ENCODE results near the gene MYO9A.
A peak's percentile ranks its signal among the peaks of the same experiment; 100 is the strongest.

Gene MYO9A

GRCh38 chr15:71800835-71801745, 316.9 kb downstream of the MYO9A start (continued):
- peak; percentile 71; the same call in 1 of the 2 replicates for TF ChIP-seq ZNF600 (tag by site-specific recombination; IDR thresholded peaks at IDR 0.05)

GRCh38 chr15:71800190-71800589, 317.8 kb downstream of the MYO9A start:
- ChIA-PET CTCF (interaction anchor here (0.6 to 9.3 kb wide), 16 partner anchors 8 to 372 kb away, joined by 3 to 140 read pairs (median 6); no protein-coding TSS in a partner anchor), POLR2A (interaction anchor here (0.7 kb wide), 2 partner anchors 18 to 340 kb away, joined by 3 to 8 read pairs; no protein-coding TSS in a partner anchor)
- Histone ChIP-seq H3K36me3 (ENCODE audit: control insufficient read depth in 2 of 2, insufficient read depth in 1 of 2, low read length in 2 of 2) (no peaks in the 10 kb centered on the region; a peak in 1 of 3 replicates), H3K27ac (ENCODE audit: extremely low read depth, low read depth, low read length) (no peak overlapping the region), H3K9me3 (ENCODE audit: control insufficient read depth, insufficient read depth, low read depth, low read length) (no peaks in the 10 kb centered on the region), H3K4me3 (ENCODE audit: low read depth, low read length) (no peak overlapping the region), H3K4me1 (ENCODE audit: control insufficient read depth, insufficient read depth, low read length) (peaks cover 5% of the 10 kb centered on the region)
- TF ChIP-seq AEBP2 (tag by site-specific recombination; IDR thresholded peaks at IDR 0.05; ENCODE audit: borderline replicate concordance) (no peak), ZNF76 (tag by site-specific recombination; IDR thresholded peaks at IDR 0.05; ENCODE audit: borderline replicate concordance, low read depth) (no peak), ZNF623 (tag by site-specific recombination; IDR thresholded peaks at IDR 0.05) (no peak), ZNF121 (tag by site-specific recombination; IDR thresholded peaks at IDR 0.05) (no peak), ZNF302 (tag by site-specific recombination; IDR thresholded peaks at IDR 0.05; ENCODE audit: low read depth) (no peak), ATF2 (tag by site-specific recombination; IDR thresholded peaks at IDR 0.05; ENCODE audit: low read depth) (no peak), ZNF704 (tag by site-specific recombination; IDR thresholded peaks at IDR 0.05) (no peak)

- Histone ChIP-seq H3K27ac (ENCODE audit: extremely low read depth, low read depth, low read length) (no peak overlapping the region), H3K4me1 (ENCODE audit: control insufficient read depth, insufficient read depth, low read length) (peaks cover 3% of the 10 kb centered on the region), H3K36me3 (ENCODE audit: control insufficient read depth in 2 of 2, insufficient read depth in 1 of 2, low read length in 2 of 2) (no peaks in the 10 kb centered on the region; a peak in 1 of 3 replicates), H3K9me3 (ENCODE audit: control insufficient read depth, insufficient read depth, low read depth, low read length) (no peaks in the 10 kb centered on the region), H3K4me3 (ENCODE audit: low read depth, low read length) (no peak overlapping the region)
- POLR2A ChIA-PET = no interaction called here
- CTCF ChIA-PET = interaction anchor here (0.6 to 9.3 kb wide), 4 partner anchors 19 to 157 kb away, joined by 4 to 140 read pairs (median 40); no protein-coding TSS in a partner anchor
- no peak for TF ChIP-seq ZSCAN18 (tag by site-specific recombination; IDR thresholded peaks at IDR 0.05)
- no peak for TF ChIP-seq ZNF37A (tag by site-specific recombination; IDR thresholded peaks at IDR 0.05)
- no peak for TF ChIP-seq ZNF280C (tag by site-specific recombination; IDR thresholded peaks at IDR 0.05)
- TF ChIP-seq ZNF112 (tag by site-specific recombination; IDR thresholded peaks at IDR 0.05) = no peak
- no peak for TF ChIP-seq CTCF (tag by site-specific recombination; IDR thresholded peaks at IDR 0.05)
- no peak for TF ChIP-seq ZNF121 (tag by site-specific recombination; IDR thresholded peaks at IDR 0.05)
- no peak for TF ChIP-seq SCRT1 (tag by site-specific recombination; IDR thresholded peaks at IDR 0.05; ENCODE audit: borderline replicate concordance)
- TF ChIP-seq ZNF350 (tag by site-specific recombination; IDR thresholded peaks at IDR 0.05) = no peak
- TF ChIP-seq ZNF580 (tag by site-specific recombination; IDR thresholded peaks at IDR 0.05) = no peak
- no peak for TF ChIP-seq ZNF529 (tag by site-specific recombination; IDR thresholded peaks at IDR 0.05; ENCODE audit: insufficient replicate concordance)
- no peak for TF ChIP-seq BCL11B (tag by site-specific recombination; IDR thresholded peaks at IDR 0.05; ENCODE audit: low read depth)
- no peak for TF ChIP-seq ZNF623 (tag by site-specific recombination; IDR thresholded peaks at IDR 0.05)
Observed at GRCh38 chr15:71798641-71799040, 319.3 kb downstream of the MYO9A start.
